B cell (primary cell): ENCODE data around the gene SYTL2. TPM values are rescaled to one million over a fixed set of nuclear protein-coding genes. Genes with fewer than 3 reads are reported as not detected.

Experiments
- ATAC-seq: fragments of 200-7000 bp; cut with Tn5 transposase; one replicate; pipeline ENCODE4 v1.10.0; 2021; ENCODE audit warnings: low read depth, mild to moderate bottlenecking, moderate number of reproducible peaks, moderate library complexity
- CTCF ChIA-PET: fragments of 350-600 bp; sonication (Branson Sonifier 250); formaldehyde crosslinking; loops from one replicate; lab custom pipeline; 2021; ENCODE audit warnings: antibody characterized with exemption, inconsistent platforms; lab: Charles Lee
- POLR2A ChIA-PET: fragments of 350-600 bp; sonication (Branson Sonifier 250); formaldehyde crosslinking; loops from one replicate; lab custom pipeline; 2021; ENCODE audit warnings: antibody characterized with exemption; lab: Charles Lee
- DNase-seq: peaks from one replicate; pipeline ENCODE4 v3.0.0; 2013
- H2AFZ ChIP-seq: 2 replicates; pipeline ENCODE4 v1.6.1; 2012; ENCODE audit warnings: mild to moderate bottlenecking, low read depth, low read length; ENCODE audit not compliant: insufficient read depth, poor library complexity, severe bottlenecking
- H3K27ac ChIP-seq, 2 donors: 1 replicate in 1 of 2; 2 replicates in 1 of 2; pipeline ENCODE4 v1.5.1; 2012 to 2013; ENCODE audit warnings: low read length in 2 of 2, mild to moderate bottlenecking in 2 of 2, moderate library complexity in 1 of 2
- H3K27me3 ChIP-seq, 4 experiments: fragments of 200-600 bp in 1 of 4; sonication (generic) in 1 of 4; replicated peaks in 1 of 4; 1 replicate in 2 of 4; 2 replicates in 2 of 4; pipeline versions ENCODE4 v1.6.1 to v1.7.0; 2013 to 2016; ENCODE audit warnings: low read length in 3 of 4, mild to moderate bottlenecking in 2 of 4, mixed read lengths in 1 of 4, moderate library complexity in 1 of 4; ENCODE audit not compliant: insufficient read depth in 4 of 4, control insufficient read depth in 3 of 4; ENCODE audit errors: control extremely low read depth in 1 of 4
- H3K36me3 ChIP-seq, 2 experiments: replicated peaks in 1 of 2; 1 replicate in 1 of 2; 2 replicates in 1 of 2; pipeline versions ENCODE4 v1.6.1 to v1.7.1; 2013; ENCODE audit warnings: low read length in 1 of 2; ENCODE audit not compliant: insufficient read depth in 2 of 2, control insufficient read depth in 1 of 2; ENCODE audit errors: control extremely low read depth in 1 of 2, extremely low read depth in 1 of 2
- H3K4me1 ChIP-seq, 2 donors: fragments of 200-600 bp in 1 of 2; sonication (generic) in 1 of 2; 1 replicate in 1 of 2; 2 replicates in 1 of 2; pipeline versions ENCODE4 v1.5.1 to v1.6.1; 2013 to 2017; ENCODE audit warnings: low read length in 2 of 2; ENCODE audit not compliant: control insufficient read depth in 2 of 2, insufficient read depth in 2 of 2
- H3K4me2 ChIP-seq: replicated peaks from 2 replicates; pipeline ENCODE3; 2012; ENCODE audit warnings: mild to moderate bottlenecking, low read depth, low read length; ENCODE audit not compliant: poor library complexity, severe bottlenecking
- H3K4me3 ChIP-seq, 5 experiments: fragments of 200-600 bp in 1 of 5; sonication (generic) in 1 of 5; 1 replicate in 3 of 5; 2 replicates in 2 of 5; pipeline versions ENCODE4 v1.5.1 to v1.7.0; 2011 to 2016; ENCODE audit warnings: low read length in 4 of 5, mild to moderate bottlenecking in 4 of 5, low read depth in 2 of 5, control low read depth in 1 of 5, moderate library complexity in 1 of 5; ENCODE audit not compliant: insufficient read depth in 1 of 5; ENCODE audit errors: control extremely low read depth in 1 of 5, extremely low read depth in 1 of 5
- H3K79me2 ChIP-seq: fragments of 200-600 bp; sonication (generic); one replicate; pipeline ENCODE4 v1.6.0; 2016; ENCODE audit warnings: low read length; ENCODE audit not compliant: control insufficient read depth, insufficient read depth
- H3K9ac ChIP-seq: fragments of 200-600 bp; sonication (generic); 2 replicates; pipeline ENCODE4 v1.6.1; 2017; ENCODE audit warnings: mild to moderate bottlenecking, low read length, moderate library complexity
- H3K9me3 ChIP-seq, 3 donors: one replicate each; pipeline versions ENCODE4 v1.6.1 to v1.7.1; 2013; ENCODE audit warnings: low read length in 2 of 3; ENCODE audit not compliant: control insufficient read depth in 2 of 3, insufficient read depth in 1 of 3; ENCODE audit errors: control extremely low read depth in 1 of 3
- H4K20me1 ChIP-seq: 2 replicates; pipeline ENCODE4 v1.6.0; 2012; ENCODE audit warnings: mild to moderate bottlenecking, low read length; ENCODE audit not compliant: insufficient read depth, control insufficient read depth, poor library complexity, severe bottlenecking
- H3K27ac Mint-ChIP-seq: one replicate; pipeline ENCODE4 v1.8.0; 2021; ENCODE audit warnings: mixed read lengths
- H3K27me3 Mint-ChIP-seq: one replicate; pipeline ENCODE4 v1.8.0; 2021; ENCODE audit warnings: mixed read lengths
- H3K4me1 Mint-ChIP-seq: one replicate; pipeline ENCODE4 v1.8.0; 2021; ENCODE audit warnings: mixed read lengths
- H3K4me3 Mint-ChIP-seq: one replicate; pipeline ENCODE4 v1.8.0; 2021; ENCODE audit warnings: mixed read lengths
- H3K9me3 Mint-ChIP-seq: one replicate; pipeline ENCODE4 v1.8.0; 2022; ENCODE audit warnings: mixed read lengths; ENCODE audit not compliant: insufficient read depth
- CTCF ChIP-seq: fragments of 200-600 bp; IDR thresholded peaks from one replicate; pipeline ENCODE4 v1.8.0; 2022; ENCODE audit warnings: antibody characterized with exemption, mild to moderate bottlenecking
- EZH2 ChIP-seq: IDR thresholded peaks from 2 replicates; pipeline ENCODE4 v1.6.1; 2012; ENCODE audit warnings: borderline replicate concordance, low read depth, mild to moderate bottlenecking, moderate library complexity, low read length; ENCODE audit not compliant: insufficient read depth, poor library complexity, severe bottlenecking
- WGBS: methylation state at CpG from one replicate; pipeline ENCODE4 v1.1.5; 2013; ENCODE audit warnings: missing lambda C conversion rate; ENCODE audit not compliant: insufficient coverage; 5-methylcytosine and 5-hydroxymethylcytosine counted together
- intact Hi-C: fragments of 100-400 bp; cut with micrococcal nuclease; formaldehyde crosslinking; loops from one replicate; pipeline ENCODE4 v1.10.0; 2022
- polyA plus RNA-seq: library from polyadenylated mRNA; depleted of rRNA; stranded (reverse); fragments of >200 nt; gene quantifications from 2 replicates; pipeline ENCODE4 v1.2.3, GENCODE V29; 2012
- total RNA-seq, 2 donors: library from RNA; stranded (reverse); fragments of 120-200 nt in 1 of 2; gene quantifications; 1 replicate in 1 of 2; 2 replicates in 1 of 2; pipeline versions ENCODE4 v1.2.3 to v1.2.4, GENCODE V29; 2013 to 2022

SYTL2 gene
- total and polyA plus RNA-seq, 2 donors (not counting 1 experiment from before 2014, with no cell fraction given): 0.86 to 2.9 TPM

DNA sequence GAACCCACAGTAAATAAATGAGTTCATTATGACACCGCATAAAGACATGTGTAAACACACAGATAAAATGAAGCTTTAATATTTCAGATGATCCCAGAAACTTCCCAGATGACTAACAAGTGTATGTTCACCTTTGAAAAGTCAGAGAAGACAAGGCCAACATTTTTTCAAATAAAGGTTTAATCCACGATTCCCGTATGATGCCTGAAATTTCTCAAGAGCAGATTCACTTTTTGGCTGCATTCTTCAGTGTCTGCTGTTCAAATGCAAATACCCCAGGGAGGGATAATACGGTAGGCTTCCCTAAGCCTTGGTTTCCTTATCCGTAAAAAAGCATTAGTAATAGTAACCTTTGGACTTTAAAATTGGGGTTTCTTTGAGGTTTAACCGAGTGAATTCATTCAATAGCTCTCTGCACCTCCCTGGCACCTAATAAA lies 62.5 kb downstream of the SYTL2 start:
- no peak overlapping the region for H3K27ac Mint-ChIP-seq
- POLR2A ChIA-PET: no interaction called here
- Histone ChIP-seq H4K20me1 (no peaks in the 10 kb centered on the region), H2AFZ (no peak overlapping the region), H3K27me3 (peaks cover 0 to 4% (median 0%) of the 10 kb centered on the region in 4 experiments), H3K9ac (no peak overlapping the region), H3K4me1 (peaks cover 4 to 5% of the 10 kb centered on the region in 2 donors), H3K9me3 (no peaks in the 10 kb centered on the region), H3K4me3 (no peak overlapping the region), H3K36me3 (no peaks in the 10 kb centered on the region), H3K27ac (no peak overlapping the region), H3K79me2 (no peaks in the 10 kb centered on the region), H3K4me2 (no peak overlapping the region)
- H3K27me3 Mint-ChIP-seq: peaks cover 12% of the 10 kb centered on the region
- no peak overlapping the region for H3K4me3 Mint-ChIP-seq
- CTCF ChIA-PET: no interaction called here
- peaks cover 10% of the 10 kb centered on the region for H3K4me1 Mint-ChIP-seq
- intact Hi-C loops: no loop called here
- no peak for TF ChIP-seq CTCF
- no peak for TF ChIP-seq EZH2
- H3K9me3 Mint-ChIP-seq: no peaks in the 10 kb centered on the region
- WGBS: 100% methylated on average over 2 of the region's 6 CpGs
- ATAC-seq (no peak), DNase-seq (no peak)

GRCh38 chr11:85746670-85747069 lies 64.3 kb downstream of the SYTL2 start:
- H3K4me2 ChIP-seq: no peak overlapping the region
- no peak overlapping the region for H3K4me3 Mint-ChIP-seq
- intact Hi-C loops: no loop called here
- ChIA-PET CTCF (no interaction called here), POLR2A (no interaction called here)
- no peak overlapping the region for H3K27ac Mint-ChIP-seq
- peaks cover 0 to under 1% (median 0%) of the 10 kb centered on the region in 4 experiments for H3K27me3 ChIP-seq
- DNase-seq: no peak
- no peaks in the 10 kb centered on the region for H3K9me3 Mint-ChIP-seq
- TF ChIP-seq EZH2 (no peak), CTCF (no peak)
- H3K4me1 Mint-ChIP-seq: peaks cover 4% of the 10 kb centered on the region
- H2AFZ ChIP-seq: no peak overlapping the region
- no CpG with 5 or more reads among the region's 2 CpGs for WGBS
- H3K27me3 Mint-ChIP-seq: peaks cover 8% of the 10 kb centered on the region
- no peaks in the 10 kb centered on the region for H3K79me2 ChIP-seq
- H3K4me1 ChIP-seq: no peaks in the 10 kb centered on the region
- no peaks in the 10 kb centered on the region for H4K20me1 ChIP-seq
- ATAC-seq: no peak
- H3K9me3 ChIP-seq: no peaks in the 10 kb centered on the region
- no peak overlapping the region for H3K4me3 ChIP-seq
- H3K9ac ChIP-seq: no peak overlapping the region
- no peaks in the 10 kb centered on the region for H3K36me3 ChIP-seq
- no peak overlapping the region for H3K27ac ChIP-seq
